ENCODE results near the gene UBR4. TPM values are rescaled to one million over a fixed set of nuclear protein-coding genes. Genes with fewer than 3 reads are reported as not detected.

The UBR4 gene
- polyA plus RNA-seq, 1 of the 3 experiments (the other 2 are of a cell fraction) = 68.7 TPM

GRCh38 chr1:19191811-19192210 lies 18.3 kb downstream of the UBR4 start:
- DNase-seq = no peak
- Histone ChIP-seq H3K9me3 (no peaks in the 10 kb centered on the region), H3K9ac (no peak overlapping the region), H3K9me2 (no peaks in the 10 kb centered on the region), H4K20me1 (ENCODE audit: insufficient read depth) (peaks cover 9% of the 10 kb centered on the region; the same call in 1 of the 2 replicates), H2AFZ (ENCODE audit: low read depth) (no peak overlapping the region), H3K36me3 (replicated peaks in 1 of 2; ENCODE audit: control insufficient read depth in 1 of 2, insufficient read depth in 2 of 2, low read length in 1 of 2) (peaks cover 67 to 78% of the 10 kb centered on the region in 2 experiments), H3F3A (replicated peaks; ENCODE audit: insufficient read depth) (peaks cover 10% of the 10 kb centered on the region), H3K4me3 (ENCODE audit: low read depth in 2 of 2, low read length in 1 of 2) (no peak overlapping the region), H3K27me3 (ENCODE audit: insufficient read depth) (no peaks in the 10 kb centered on the region), H3K27ac (ENCODE audit: low read depth in 2 of 2, low read length in 1 of 2) (no peak overlapping the region), H3K4me2 (no peak overlapping the region), H3K4me1 (ENCODE audit: control insufficient read depth in 1 of 2, insufficient read depth in 2 of 2, low read depth in 1 of 2, low read length in 1 of 2) (no peaks in the 10 kb centered on the region), H3K79me2 (ENCODE audit: insufficient read depth) (peaks cover 67% of the 10 kb centered on the region; the same call in 1 of the 2 replicates)
- TF ChIP-seq MAX (IDR thresholded peaks at IDR 0.05; ENCODE audit: low read depth) (no peak), GABPA (IDR thresholded peaks at IDR 0.05; ENCODE audit: low read depth) (no peak), USF1 (IDR thresholded peaks at IDR 0.05; ENCODE audit: borderline replicate concordance, low read depth) (no peak), MEF2A (IDR thresholded peaks at IDR 0.05; ENCODE audit: borderline replicate concordance, low read depth) (no peak), EZH2phosphoT487 (IDR thresholded peaks at IDR 0.05; ENCODE audit: borderline replicate concordance, low read depth) (no peak)
- CTCF ChIA-PET = interaction anchor here (1.0 to 2.2 kb wide), 2 partner anchors 8 to 13 kb away, joined by 3 to 9 read pairs; no protein-coding TSS in a partner anchor
- POLR2A ChIA-PET = no interaction called here
- 97% methylated on average over 3 of the region's 3 CpGs for WGBS (ENCODE audit: low lambda C conversion rate)

GRCh38 chr1:19190468-19190867 lies 19.6 kb downstream of the UBR4 start:
- H3K9me3 ChIP-seq = no peaks in the 10 kb centered on the region
- H3K9ac ChIP-seq = no peak overlapping the region
- H3K27me3 ChIP-seq (ENCODE audit: insufficient read depth) = no peaks in the 10 kb centered on the region
- peaks cover 9% of the 10 kb centered on the region; the same call in 1 of the 2 replicates for H4K20me1 ChIP-seq (ENCODE audit: insufficient read depth)
- WGBS (ENCODE audit: low lambda C conversion rate) = 96% methylated on average over 4 of the region's 4 CpGs
- H3K27ac ChIP-seq (ENCODE audit: low read depth in 2 of 2, low read length in 1 of 2) = no peak overlapping the region
- no peak overlapping the region for H2AFZ ChIP-seq (ENCODE audit: low read depth)
- H3K4me2 ChIP-seq = no peak overlapping the region
- no peak for DNase-seq
- H3K4me3 ChIP-seq (ENCODE audit: low read depth in 2 of 2, low read length in 1 of 2) = no peak overlapping the region
- peaks cover 60% of the 10 kb centered on the region; the same call in 1 of the 2 replicates for H3K79me2 ChIP-seq (ENCODE audit: insufficient read depth)
- POLR2A ChIA-PET = interaction anchor here (0.6 kb wide), 1 partner anchor 1294 kb away, joined by 3 read pairs; no protein-coding TSS in a partner anchor
- no peaks in the 10 kb centered on the region for H3K4me1 ChIP-seq (ENCODE audit: control insufficient read depth in 1 of 2, insufficient read depth in 2 of 2, low read depth in 1 of 2, low read length in 1 of 2)
- H3F3A ChIP-seq (replicated peaks; ENCODE audit: insufficient read depth) = peaks cover 6% of the 10 kb centered on the region
- CTCF ChIA-PET = no interaction called here
- peaks cover 68 to 76% of the 10 kb centered on the region in 2 experiments for H3K36me3 ChIP-seq (replicated peaks in 1 of 2; ENCODE audit: control insufficient read depth in 1 of 2, insufficient read depth in 2 of 2, low read length in 1 of 2)
- H3K9me2 ChIP-seq = no peaks in the 10 kb centered on the region
- TF ChIP-seq EZH2phosphoT487 (IDR thresholded peaks at IDR 0.05; ENCODE audit: borderline replicate concordance, low read depth) = no peak
- no peak for TF ChIP-seq FOXJ3 (CRISPR knock-in tag; IDR thresholded peaks at IDR 0.05)
- no peak for TF ChIP-seq CHD2 (IDR thresholded peaks at IDR 0.05; ENCODE audit: low read length, partially characterized antibody)
- no peak for TF ChIP-seq RXRA (IDR thresholded peaks at IDR 0.05; ENCODE audit: borderline replicate concordance, low read depth)
- no peak for TF ChIP-seq MAX (IDR thresholded peaks at IDR 0.05; ENCODE audit: low read depth)
- no peak for TF ChIP-seq USF2 (IDR thresholded peaks at IDR 0.05; ENCODE audit: borderline replicate concordance, low read depth, low read length)
- TF ChIP-seq GATA2 (CRISPR knock-in tag; IDR thresholded peaks at IDR 0.05) = no peak
- TF ChIP-seq USF1 (IDR thresholded peaks at IDR 0.05; ENCODE audit: borderline replicate concordance, low read depth) = no peak
- no peak for TF ChIP-seq ELF1 (IDR thresholded peaks at IDR 0.05)
- TF ChIP-seq PBX3 (IDR thresholded peaks at IDR 0.05) = no peak
- TF ChIP-seq CTCF (IDR thresholded peaks at IDR 0.05) = no peak
- no peak for TF ChIP-seq NRF1 (IDR thresholded peaks at IDR 0.05; ENCODE audit: low read depth, low read length)
- TF ChIP-seq RFX5 (IDR thresholded peaks at IDR 0.05; ENCODE audit: low read length) = no peak
- no peak for TF ChIP-seq TCF12 (IDR thresholded peaks at IDR 0.05)
